NCI-H82 treated with DMSO at 0.1 percent for 48 hours (cell line): ENCODE results near the gene MAP4K4.
"Not testable (repeated sequence)": the region's sequence is repeated elsewhere in the genome, so short reads cannot be mapped to it uniquely, and the experiment has no call there.

Experiments used
- DNase-seq: peaks from one replicate; lab custom pipeline; 2025; ENCODE audit not compliant: unreplicated experiment; lab: John Stamatoyannopoulos, UW

MAP4K4 gene

DNA sequence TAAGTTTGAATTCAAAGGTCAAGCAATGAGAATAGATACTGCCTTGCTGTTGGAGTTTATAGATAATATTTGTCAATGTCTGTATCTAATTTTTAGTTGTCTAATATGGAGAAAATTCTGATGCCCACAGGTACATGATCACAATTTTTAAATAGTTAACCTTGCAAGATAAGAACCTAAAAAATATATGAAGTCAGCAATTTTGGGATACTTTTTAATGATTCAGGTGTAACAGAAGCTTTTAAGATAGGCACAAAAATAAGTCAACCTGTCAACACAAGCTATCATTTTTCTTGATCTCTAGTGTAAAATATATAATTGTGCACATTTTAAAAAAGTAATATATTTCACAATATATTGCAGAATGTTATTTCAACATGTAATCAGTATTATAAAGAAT lies 201.8 kb downstream of the MAP4K4 start:
- no peak for DNase-seq

DNA sequence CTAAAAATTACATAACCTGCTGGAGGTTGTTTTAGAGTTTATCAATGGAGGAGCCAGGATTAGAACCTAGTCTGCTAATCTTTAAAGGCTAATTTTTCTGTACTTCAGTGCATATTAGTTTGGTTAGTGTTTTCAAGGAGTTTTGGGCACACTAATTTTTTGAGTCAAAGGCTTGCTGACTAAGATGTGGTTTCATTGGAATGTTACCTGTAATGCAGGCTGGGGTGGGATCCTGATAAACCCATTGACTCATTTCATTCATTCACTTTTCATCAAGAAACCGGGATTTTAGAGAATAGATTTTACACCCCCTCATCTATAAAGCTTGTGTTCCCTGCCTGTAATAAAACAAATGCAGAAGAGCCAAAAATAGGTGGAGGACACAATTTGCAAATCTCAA lies 202.4 kb downstream of the MAP4K4 start:
- DNase-seq, result no peak

DNA sequence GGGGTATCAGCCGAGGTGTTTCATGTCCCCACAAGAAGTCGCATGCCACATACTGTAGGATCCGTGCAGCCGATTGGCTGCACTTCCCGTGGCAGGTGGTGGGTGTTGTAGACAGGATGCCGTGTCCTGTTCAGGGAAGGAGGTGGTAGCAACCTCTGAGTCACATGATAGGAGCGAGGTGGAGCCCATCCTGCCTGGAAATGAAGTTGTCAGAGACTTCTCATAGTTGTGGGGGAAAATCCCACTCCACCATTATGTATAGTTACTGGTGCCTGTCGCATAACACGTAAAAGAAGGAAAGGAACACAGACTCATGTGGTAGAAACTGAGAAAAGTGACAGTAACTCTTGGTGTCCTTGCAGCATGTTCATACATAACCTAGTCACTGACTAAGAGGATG lies 202.9 kb downstream of the MAP4K4 start:
- DNase-seq, result no peak

DNA sequence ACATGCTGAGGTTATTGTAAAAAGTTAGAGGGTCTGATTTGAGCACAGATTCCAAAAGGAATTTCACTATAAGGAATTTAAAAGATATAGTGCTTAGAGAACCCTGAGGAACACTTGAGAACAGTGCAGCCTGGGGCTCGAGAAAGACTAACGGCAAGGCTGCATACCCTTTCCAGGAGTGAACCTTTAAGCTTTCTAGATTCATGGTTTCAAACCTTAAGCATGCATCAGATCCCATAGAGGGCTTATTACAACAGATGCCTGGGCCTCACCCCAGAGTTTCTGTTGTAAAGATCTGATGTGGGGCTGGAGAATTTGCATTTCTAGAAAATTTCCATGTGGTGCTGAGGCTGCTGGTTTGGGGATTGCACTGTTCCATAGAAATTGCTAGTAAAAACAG lies 203.7 kb downstream of the MAP4K4 start:
- no peak for DNase-seq

DNA sequence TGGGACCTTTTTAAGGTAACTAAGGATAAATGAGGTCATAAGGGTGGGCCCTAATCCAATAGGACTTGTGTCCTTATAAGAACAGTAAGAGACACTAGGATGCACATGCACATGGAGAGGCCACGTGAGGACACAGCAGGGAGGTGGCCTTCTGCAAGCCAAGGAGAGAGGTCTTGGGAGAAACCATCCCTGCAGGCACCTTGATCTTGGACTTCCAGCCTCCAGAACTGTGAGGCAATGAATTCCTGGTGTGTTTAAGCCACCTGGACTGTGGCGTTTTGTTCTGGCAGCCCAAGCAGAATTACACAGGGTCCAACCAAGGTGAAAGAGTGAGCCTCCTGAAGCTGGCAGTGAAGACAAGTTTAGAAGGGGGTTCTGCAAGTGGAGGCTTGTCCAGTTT lies 204.7 kb downstream of the MAP4K4 start:
- no peak for DNase-seq

DNA sequence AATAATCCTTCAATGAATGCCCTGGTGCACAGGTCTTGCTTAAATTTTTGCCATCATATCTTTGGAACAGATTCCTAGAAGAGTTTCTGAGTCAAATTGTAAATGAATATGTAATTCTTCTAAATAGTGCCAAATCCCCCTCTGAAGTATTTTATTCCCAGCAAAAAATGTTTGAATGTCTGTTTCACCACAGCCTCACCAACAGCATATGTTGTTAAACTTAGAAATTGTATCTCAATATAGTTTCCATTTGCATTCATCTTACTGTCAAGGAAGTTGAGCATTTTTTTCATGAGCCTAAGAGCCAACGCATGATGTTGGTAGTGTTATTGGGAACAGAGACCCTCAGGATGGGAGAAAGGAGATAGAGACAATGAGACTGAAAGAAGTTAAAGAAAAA lies 207.4 kb downstream of the MAP4K4 start:
- no peak for DNase-seq

DNA sequence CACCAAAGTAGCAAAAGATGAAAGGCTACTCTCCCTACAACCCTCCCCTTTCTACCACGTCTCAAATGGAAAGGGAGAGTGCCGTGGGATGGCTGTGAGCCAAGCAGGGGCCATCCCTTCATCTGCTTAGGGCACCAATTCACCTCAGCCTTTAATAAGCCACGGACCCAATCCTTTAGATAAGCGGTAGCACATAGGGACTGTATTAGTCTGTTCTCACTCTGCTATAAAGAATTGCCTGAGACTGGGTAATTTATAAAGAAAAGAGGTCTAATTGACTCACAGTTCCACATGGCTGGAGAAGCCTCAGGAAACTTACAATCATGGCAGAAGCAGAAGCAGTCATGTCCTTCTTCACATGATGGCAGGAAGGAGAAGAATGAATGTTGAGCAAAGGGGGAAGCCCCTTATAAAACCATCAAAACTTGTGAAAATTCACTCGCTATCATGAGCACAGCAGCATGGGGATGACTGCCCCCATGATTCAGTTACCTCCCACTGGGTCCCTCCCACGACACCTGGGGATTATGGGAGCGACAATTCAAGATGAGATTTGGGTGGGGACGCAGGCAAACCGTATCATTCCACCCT lies 208.3 kb downstream of the MAP4K4 start:
- DNase-seq, result no peak

DNA sequence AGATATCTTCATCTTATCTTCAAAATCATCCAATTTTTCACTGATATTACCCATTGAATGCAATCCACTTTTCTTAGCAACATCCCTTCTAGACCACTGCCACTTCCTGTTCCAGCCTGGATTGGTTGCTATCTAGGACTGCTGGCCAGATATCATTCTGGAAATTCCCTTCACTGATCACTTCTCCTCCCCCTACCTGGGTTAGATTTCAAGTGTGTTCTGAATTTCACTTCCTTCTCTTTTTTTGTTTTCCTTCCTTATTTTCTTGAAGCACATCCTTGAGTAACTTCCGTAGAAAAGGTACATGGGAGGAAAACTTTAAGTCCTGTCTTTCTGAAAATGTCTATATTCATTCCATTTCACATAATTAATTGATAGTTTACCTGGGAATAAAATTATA lies 212.3 kb downstream of the MAP4K4 start:
- DNase-seq, result no peak

DNA sequence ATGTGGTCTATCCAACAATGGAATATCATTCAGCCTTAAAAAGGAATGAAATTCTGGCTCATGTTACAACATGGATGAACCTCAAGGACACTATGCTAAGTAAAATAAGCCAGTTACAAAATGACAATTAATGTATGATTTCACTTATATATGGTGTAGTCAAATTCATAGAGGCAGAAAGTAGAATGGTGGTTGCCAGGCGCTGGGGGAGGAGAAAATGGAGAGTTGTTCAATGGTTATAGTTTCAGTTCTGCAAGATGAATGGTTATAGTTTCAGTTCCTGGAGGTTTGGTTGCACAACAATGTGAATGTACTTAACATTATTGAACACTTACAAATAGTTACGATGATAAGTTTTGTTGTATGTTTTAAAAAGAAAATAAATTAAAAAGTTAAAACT lies 215.0 kb downstream of the MAP4K4 start:
- no peak for DNase-seq

DNA sequence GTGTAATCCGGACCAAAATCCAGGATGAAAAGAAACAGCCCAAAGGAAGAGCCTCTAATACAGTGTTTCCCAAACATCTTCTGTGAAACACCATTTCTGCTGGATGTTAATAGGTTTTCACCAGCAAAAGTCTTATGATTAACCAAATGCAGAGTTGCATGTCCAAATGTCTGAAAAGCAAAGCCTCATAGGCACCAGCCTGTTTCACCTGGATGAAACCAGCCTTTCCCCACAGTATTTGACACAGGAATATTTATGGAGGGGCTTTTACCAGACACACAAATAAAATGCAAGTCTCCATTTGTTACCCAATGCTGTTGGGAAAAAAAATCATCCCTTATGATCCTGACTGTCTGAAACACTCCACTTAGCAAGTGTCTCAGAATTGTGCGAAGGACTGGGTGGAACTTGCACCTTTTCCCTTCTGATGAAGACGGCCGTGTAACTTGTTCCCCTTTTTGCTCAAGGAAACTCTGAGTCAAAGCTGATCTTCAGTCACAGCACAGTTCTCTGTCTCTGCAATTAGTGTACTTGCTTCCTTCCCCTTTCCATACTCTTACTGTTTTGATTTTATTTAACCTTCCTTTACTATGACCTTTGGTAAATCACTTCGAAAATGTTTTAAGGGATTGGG lies 223.9 kb downstream of the MAP4K4 start:
- no peak for DNase-seq

DNA sequence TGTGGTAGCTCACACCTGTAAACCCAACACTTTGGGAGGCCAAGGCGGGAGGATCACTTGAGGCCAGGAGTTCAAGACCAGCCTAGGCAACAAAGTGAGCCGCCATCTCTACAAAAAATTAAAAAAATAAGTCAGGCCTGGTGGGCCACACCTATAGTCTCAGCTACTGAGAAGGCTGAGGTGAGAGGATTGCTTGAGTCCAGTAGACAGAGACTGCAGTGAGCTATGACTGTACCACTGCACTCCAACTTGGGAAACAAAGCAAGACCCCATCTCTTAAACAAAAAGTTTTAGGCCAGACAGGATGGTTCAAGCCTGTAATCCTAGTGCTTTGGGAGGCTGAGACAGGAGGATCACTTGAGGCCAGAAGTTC lies 224.4 kb downstream of the MAP4K4 start:
- DNase-seq, result no peak

DNA sequence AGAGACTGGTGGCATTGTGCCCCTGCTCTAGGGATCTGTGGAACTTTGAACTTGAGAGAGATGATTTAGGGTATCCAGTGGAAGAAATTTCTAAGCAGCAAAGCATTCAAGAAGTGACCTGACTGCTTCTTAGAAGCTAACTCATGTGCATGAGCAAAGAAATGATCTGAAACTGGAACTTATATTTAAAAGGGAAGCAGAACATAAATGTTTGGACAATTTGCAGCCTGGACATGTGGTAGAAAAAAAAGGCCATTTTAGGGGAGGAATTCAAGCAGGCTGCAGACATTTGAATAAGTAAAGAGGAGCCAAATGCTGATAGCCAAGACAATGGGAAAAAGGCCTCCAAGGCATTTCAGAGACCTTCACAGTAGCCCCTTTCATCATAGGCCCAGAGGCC lies 226.8 kb downstream of the MAP4K4 start:
- not testable (repeated sequence) for DNase-seq

DNA sequence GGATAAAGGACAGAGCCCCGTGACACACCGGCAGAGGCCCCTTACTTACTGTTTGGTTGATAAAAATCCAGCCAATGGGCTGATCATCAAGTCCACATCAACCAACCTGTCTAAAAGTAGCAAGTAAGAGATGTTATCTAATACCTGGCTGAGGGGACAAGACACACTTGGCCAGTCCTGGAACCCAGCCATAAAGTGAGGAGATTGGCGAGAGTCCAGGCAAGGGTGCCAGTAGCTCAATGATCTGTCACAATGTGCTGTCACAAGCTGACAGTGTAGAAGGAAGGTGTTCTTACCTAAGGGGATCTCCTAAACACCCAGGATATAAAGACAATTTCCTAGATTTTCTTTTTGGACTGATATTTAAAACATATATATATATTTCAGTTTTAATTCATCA lies 232.5 kb downstream of the MAP4K4 start:
- no peak for DNase-seq

DNA sequence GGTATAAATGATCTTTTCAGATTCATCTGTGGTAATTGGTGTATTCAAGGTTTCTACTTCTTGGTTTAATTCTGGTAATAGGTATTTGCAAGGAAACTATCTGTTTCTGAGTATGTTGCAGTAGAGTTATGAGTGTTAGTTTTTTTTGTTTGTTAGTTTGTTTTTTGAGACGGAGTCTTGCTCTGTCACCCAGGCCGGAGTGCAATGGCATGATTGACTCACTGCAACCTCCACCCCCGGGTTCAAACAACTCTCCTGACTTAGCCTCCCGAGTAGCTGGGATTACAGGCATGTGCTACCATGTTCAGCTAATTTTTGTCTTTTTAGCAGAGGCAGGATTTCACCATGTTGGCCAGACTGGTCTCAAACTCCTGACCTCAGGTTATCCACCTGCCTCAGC lies 233.3 kb downstream of the MAP4K4 start:
- no peak for DNase-seq

DNA sequence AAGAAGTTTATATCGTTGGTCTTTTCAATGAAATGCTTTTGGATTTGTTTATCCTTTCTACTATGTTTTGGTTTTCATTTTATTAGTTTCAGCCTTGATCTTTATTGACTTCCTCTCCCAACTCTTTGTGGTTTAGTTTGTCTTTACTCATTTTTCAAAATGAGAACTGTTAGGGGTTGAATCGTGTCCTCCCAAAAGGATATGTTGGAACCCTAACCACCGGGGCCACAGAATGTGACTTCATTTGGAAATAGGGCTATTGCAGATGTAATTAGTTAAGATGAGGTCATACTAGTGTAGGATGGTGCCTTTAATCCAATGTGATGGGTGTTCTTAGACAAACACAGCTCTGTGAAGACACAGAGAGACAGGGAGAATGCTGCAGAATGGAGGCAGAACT lies 233.9 kb downstream of the MAP4K4 start:
- no peak for DNase-seq

DNA sequence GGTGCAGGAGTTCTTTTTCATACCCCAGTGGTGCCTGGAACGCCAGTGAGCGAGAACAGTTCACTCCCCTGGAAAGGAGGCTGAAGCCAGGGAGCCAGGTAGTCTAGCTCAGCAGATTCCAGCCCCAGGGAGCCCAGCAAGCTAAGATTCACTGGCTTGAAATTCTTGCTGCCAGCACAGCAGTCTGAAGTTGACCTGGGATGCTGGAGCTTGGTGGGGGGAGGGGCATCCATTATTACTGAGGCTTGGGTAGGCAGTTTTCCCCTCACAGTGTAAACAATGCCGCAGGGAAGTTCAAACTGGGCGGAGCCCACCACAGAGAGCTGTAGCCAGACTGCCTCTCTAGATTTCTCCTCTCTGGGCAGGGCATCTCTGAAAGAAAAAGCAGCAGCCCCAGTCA lies 238.3 kb downstream of the MAP4K4 start:
- DNase-seq, result not testable (repeated sequence)

DNA sequence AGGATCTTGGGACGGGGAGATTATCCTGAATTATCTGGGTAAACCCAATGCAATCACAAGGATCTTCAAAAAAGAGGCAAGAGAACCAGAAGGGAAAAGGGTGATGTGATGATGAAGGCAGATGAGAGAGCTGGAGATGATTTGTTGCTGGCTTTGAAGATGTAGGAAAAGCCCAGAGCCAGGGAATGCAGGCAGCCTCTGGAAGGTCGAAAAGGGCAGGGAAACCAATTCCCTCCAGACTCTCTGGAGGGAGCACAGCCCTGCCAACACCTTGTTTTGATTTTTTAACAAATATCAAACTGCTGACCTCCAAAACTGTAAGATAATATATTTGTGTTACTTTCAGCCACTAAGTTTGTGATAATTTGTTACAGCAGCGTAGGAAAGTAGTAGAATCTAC lies 245.3 kb downstream of the MAP4K4 start:
- DNase-seq, result no peak
